HG03045 (cell line): ENCODE results near the gene ZNF148.

Experiments used
- ATAC-seq: cut with Tn5 transposase; IDR thresholded peaks from one replicate; pipeline ENCODE4 v1.9.1; 2021; ENCODE audit warnings: mild to moderate bottlenecking, moderate library complexity; ENCODE audit not compliant: unreplicated experiment

Gene ZNF148

GRCh38 chr3:125334675-125335560, 40.2 kb downstream of the ZNF148 start:
- no peak for ATAC-seq

- ATAC-seq, result no peak
Observed at GRCh38 chr3:125332504-125332903, 42.6 kb downstream of the ZNF148 start.

- no peak for ATAC-seq
Observed at GRCh38 chr3:125331243-125331642, 43.9 kb downstream of the ZNF148 start.

GRCh38 chr3:125326957-125327356, 48.2 kb downstream of the ZNF148 start:
- no peak for ATAC-seq

GRCh38 chr3:125325746-125326145, 49.4 kb downstream of the ZNF148 start:
- ATAC-seq, result no peak

GRCh38 chr3:125324341-125324740, 50.8 kb downstream of the ZNF148 start:
- ATAC-seq, result no peak

GRCh38 chr3:125322917-125323316, 52.2 kb downstream of the ZNF148 start:
- ATAC-seq, result no peak

GRCh38 chr3:125322166-125322565, 53.0 kb downstream of the ZNF148 start:
- ATAC-seq, result no peak

- ATAC-seq, result no peak
Observed at GRCh38 chr3:125319765-125320164, 55.4 kb downstream of the ZNF148 start.

- no peak for ATAC-seq
Observed at GRCh38 chr3:125318871-125319270, 56.3 kb downstream of the ZNF148 start.

- no peak for ATAC-seq
Observed at GRCh38 chr3:125318167-125318865, 56.8 kb downstream of the ZNF148 start.

GRCh38 chr3:125317761-125318160, 57.4 kb downstream of the ZNF148 start:
- no peak for ATAC-seq

GRCh38 chr3:125316949-125317348, 58.2 kb downstream of the ZNF148 start:
- no peak for ATAC-seq

GRCh38 chr3:125316246-125316645, 58.9 kb downstream of the ZNF148 start:
- no peak for ATAC-seq

GRCh38 chr3:125313060-125313635, 62.0 kb downstream of the ZNF148 start:
- ATAC-seq, result no peak

GRCh38 chr3:125310623-125311081, 64.5 kb downstream of the ZNF148 start:
- ATAC-seq, result no peak

GRCh38 chr3:125309476-125309875, 65.6 kb downstream of the ZNF148 start:
- ATAC-seq, result no peak

GRCh38 chr3:125306620-125307019, 68.5 kb downstream of the ZNF148 start:
- ATAC-seq, result no peak

GRCh38 chr3:125302932-125303331, 72.2 kb downstream of the ZNF148 start:
- ATAC-seq, result no peak

GRCh38 chr3:125300416-125300815, 74.7 kb downstream of the ZNF148 start:
- ATAC-seq, result no peak

- ATAC-seq, result no peak
Observed at GRCh38 chr3:125294411-125294810, 80.7 kb downstream of the ZNF148 start.

GRCh38 chr3:125292015-125292414, 83.1 kb downstream of the ZNF148 start:
- no peak for ATAC-seq
